NCI-H774 (cell line): Measurements from ENCODE around the gene DNAJC6.
"Not testable (repeated sequence)": the region's sequence is repeated elsewhere in the genome, so short reads cannot be mapped to it uniquely, and the experiment has no call there.

Experiments
- DNase-seq: peaks from one replicate; lab custom pipeline; 2025; lab: John Stamatoyannopoulos, UW

Gene DNAJC6

GRCh38 chr1:65357291-65357960, 48.1 kb downstream of the DNAJC6 start:
- DNase-seq = no peak

- no peak for DNase-seq
These were observed 50.5 kb downstream of the DNAJC6 start for GRCh38 chr1:65359888-65360287.

GRCh38 chr1:65360648-65361047, 51.3 kb downstream of the DNAJC6 start:
- DNase-seq = no peak

GRCh38 chr1:65362545-65362944, 53.2 kb downstream of the DNAJC6 start:
- no peak for DNase-seq

GRCh38 chr1:65363484-65363883, 54.1 kb downstream of the DNAJC6 start:
- no peak for DNase-seq

GRCh38 chr1:65368403-65368802, 59.1 kb downstream of the DNAJC6 start:
- no peak for DNase-seq

GRCh38 chr1:65371544-65371943, 62.2 kb downstream of the DNAJC6 start:
- DNase-seq = no peak

- no peak for DNase-seq
These were observed 63.2 kb downstream of the DNAJC6 start for GRCh38 chr1:65372557-65372956.

GRCh38 chr1:65377496-65378246, 68.3 kb downstream of the DNAJC6 start:
- DNase-seq = no peak

GRCh38 chr1:65378247-65378946, 69.1 kb downstream of the DNAJC6 start:
- no peak for DNase-seq

GRCh38 chr1:65384426-65384825, 75.1 kb downstream of the DNAJC6 start:
- not testable (repeated sequence) for DNase-seq

GRCh38 chr1:65386439-65386838, 77.1 kb downstream of the DNAJC6 start:
- DNase-seq = no peak

GRCh38 chr1:65387821-65388220, 78.5 kb downstream of the DNAJC6 start:
- no peak for DNase-seq

- DNase-seq = no peak
These were observed 79.8 kb downstream of the DNAJC6 start for GRCh38 chr1:65388908-65389695.

- DNase-seq = no peak
These were observed 83.2 kb downstream of the DNAJC6 start for GRCh38 chr1:65392497-65392896.

- no peak for DNase-seq
These were observed 84.0 kb downstream of the DNAJC6 start for GRCh38 chr1:65393347-65393746.

GRCh38 chr1:65393928-65394327, 84.6 kb downstream of the DNAJC6 start:
- DNase-seq = no peak

GRCh38 chr1:65395887-65396612, 86.7 kb downstream of the DNAJC6 start:
- no peak for DNase-seq

- DNase-seq = no peak
These were observed 88.7 kb downstream of the DNAJC6 start for GRCh38 chr1:65398083-65398482.

- DNase-seq = no peak
These were observed 89.7 kb downstream of the DNAJC6 start for GRCh38 chr1:65399003-65399402.

GRCh38 chr1:65401612-65402011, 92.3 kb downstream of the DNAJC6 start:
- DNase-seq = no peak

- DNase-seq = no peak
These were observed 95.6 kb downstream of the DNAJC6 start for GRCh38 chr1:65404941-65405340.
